H1 (cell line): ENCODE results near the gene WDFY4. TPM values are rescaled to one million over a fixed set of nuclear protein-coding genes. Genes with fewer than 3 reads are reported as not detected.

Experiments used
- CTCF ChIA-PET: fragments of 300-600 bp; sonication (Branson Sonifier 250); formaldehyde crosslinking; loops from one replicate; lab custom pipeline; 2021; ENCODE audit not compliant: partially characterized antibody; lab: Charles Lee
- POLR2A ChIA-PET: fragments of 300-600 bp; sonication (Branson Sonifier 250); formaldehyde crosslinking; loops from one replicate; lab custom pipeline; 2021; ENCODE audit warnings: inconsistent platforms; ENCODE audit not compliant: partially characterized antibody; lab: Charles Lee
- DNase-seq, 2 experiments: peaks; one replicate each; pipeline versions ENCODE4 v3.0.0 to v3.0.0-alpha.2; 2010 to 2022; ENCODE audit warnings: low spot score in 2 of 2, low read depth in 1 of 2, mixed read lengths in 1 of 2
- FAIRE-seq: peaks from 2 replicates; lab custom pipeline; 2011; peaks lifted over from hg19 to GRCh38; lab: Jason Lieb, UNC
- H2AFZ ChIP-seq: 2 replicates; pipeline ENCODE4 v1.8.1; 2012; ENCODE audit warnings: low read length, inconsistent platforms
- H2AK5ac ChIP-seq: 2 replicates; pipeline ENCODE4 v1.6.1; 2013; ENCODE audit warnings: low read depth, low read length
- H2BK120ac ChIP-seq: replicated peaks from 2 replicates; pipeline ENCODE3; 2013; ENCODE audit warnings: low read depth, low read length, inconsistent platforms
- H2BK12ac ChIP-seq: 2 replicates; pipeline ENCODE4 v1.6.1; 2013; ENCODE audit warnings: low read depth, low read length
- H2BK15ac ChIP-seq: 2 replicates; pipeline ENCODE4 v1.6.1; 2013; ENCODE audit warnings: low read length
- H2BK20ac ChIP-seq: 2 replicates; pipeline ENCODE4 v1.6.1; 2013; ENCODE audit warnings: low read length
- H2BK5ac ChIP-seq: 2 replicates; pipeline ENCODE4 v1.6.1; 2013; ENCODE audit warnings: low read depth, low read length
- H3K14ac ChIP-seq: 2 replicates; pipeline ENCODE4 v1.6.1; 2013; ENCODE audit warnings: inconsistent platforms; ENCODE audit not compliant: insufficient read length
- H3K18ac ChIP-seq: 2 replicates; pipeline ENCODE4 v1.6.1; 2013; ENCODE audit warnings: low read length; ENCODE audit errors: extremely low read depth
- H3K23ac ChIP-seq: 2 replicates; pipeline ENCODE4 v1.6.1; 2013; ENCODE audit warnings: inconsistent platforms; ENCODE audit not compliant: insufficient read length
- H3K23me2 ChIP-seq: 2 replicates; pipeline ENCODE4 v1.6.1; 2013; ENCODE audit warnings: low read depth, low read length
- H3K27ac ChIP-seq: 2 replicates; pipeline ENCODE4 v1.6.1; 2011; ENCODE audit warnings: low read depth, low read length, inconsistent platforms
- H3K27me3 ChIP-seq, 4 experiments: replicated peaks in 1 of 4; 1 replicate in 1 of 4; 2 replicates in 3 of 4; pipeline versions ENCODE4 v1.6.1 to v1.8.1; 2011 to 2013; ENCODE audit warnings: low read length in 3 of 4, mild to moderate bottlenecking in 3 of 4, inconsistent platforms in 2 of 4, mixed read lengths in 2 of 4, moderate library complexity in 1 of 4; ENCODE audit not compliant: control insufficient read depth in 3 of 4, insufficient read depth in 3 of 4; ENCODE audit errors: extremely low read depth in 1 of 4
- H3K36me3 ChIP-seq, 4 experiments: 2 replicates each; pipeline versions ENCODE4 v1.6.1 to v1.8.1; 2011 to 2013; ENCODE audit warnings: mild to moderate bottlenecking in 4 of 4, low read length in 3 of 4, moderate library complexity in 2 of 4, control low read depth in 1 of 4, inconsistent platforms in 1 of 4; ENCODE audit not compliant: insufficient read depth in 4 of 4, control insufficient read depth in 2 of 4
- H3K4ac ChIP-seq: replicated peaks from 2 replicates; pipeline ENCODE3; 2013; ENCODE audit warnings: low read length, low read depth, mixed read lengths, inconsistent platforms; ENCODE audit not compliant: insufficient read length
- H3K4me1 ChIP-seq, 4 experiments: replicated peaks in 1 of 4; 1 replicate in 1 of 4; 2 replicates in 3 of 4; pipeline versions ENCODE4 v1.6.1 to v1.8.1; 2011 to 2013; ENCODE audit warnings: low read length in 3 of 4, inconsistent platforms in 2 of 4, mixed read lengths in 1 of 4; ENCODE audit not compliant: insufficient read depth in 4 of 4, control insufficient read depth in 3 of 4
- H3K4me2 ChIP-seq, 2 experiments: 2 replicates each; pipeline versions ENCODE4 v1.6.1 to v1.8.1; 2011 to 2013; ENCODE audit warnings: low read depth in 2 of 2, low read length in 2 of 2, control low read depth in 1 of 2, inconsistent platforms in 1 of 2, mild to moderate bottlenecking in 1 of 2; ENCODE audit not compliant: insufficient read depth in 1 of 2
- H3K4me3 ChIP-seq, 4 experiments: fragments of 200-600, 300-600 bp in 1 of 4; sonication (generic), shearing (Covaris generic), sonication (Bioruptor Twin) in 1 of 4; 2 replicates each; pipeline versions ENCODE4 v1.5.1 to v1.8.1; 2011 to 2016; ENCODE audit warnings: low read length in 4 of 4, low read depth in 3 of 4, control low read depth in 2 of 4, inconsistent platforms in 2 of 4, mild to moderate bottlenecking in 2 of 4, mixed read lengths in 1 of 4, moderate library complexity in 1 of 4; ENCODE audit not compliant: insufficient read depth in 2 of 4; ENCODE audit errors: extremely low read depth in 1 of 4
- H3K56ac ChIP-seq: replicated peaks from 2 replicates; pipeline ENCODE3; 2013; ENCODE audit warnings: low read depth, mild to moderate bottlenecking, mixed read lengths, low read length, inconsistent platforms; ENCODE audit not compliant: insufficient read length
- H3K79me1 ChIP-seq: 2 replicates; pipeline ENCODE4 v1.6.1; 2013; ENCODE audit warnings: low read depth, low read length, control low read depth
- H3K79me2 ChIP-seq, 2 experiments: 2 replicates each; pipeline versions ENCODE4 v1.6.1 to v1.8.1; 2012 to 2013; ENCODE audit warnings: low read length in 2 of 2, mild to moderate bottlenecking in 2 of 2, inconsistent platforms in 1 of 2; ENCODE audit not compliant: insufficient read depth in 2 of 2, control insufficient read depth in 1 of 2
- H3K9ac ChIP-seq, 4 experiments: replicated peaks in 1 of 4; 1 replicate in 1 of 4; 2 replicates in 3 of 4; pipeline versions ENCODE4 v1.6.1 to v1.8.1; 2011 to 2013; ENCODE audit warnings: low read depth in 3 of 4, low read length in 3 of 4, control low read depth in 2 of 4, mild to moderate bottlenecking in 2 of 4, moderate library complexity in 2 of 4, inconsistent platforms in 1 of 4; ENCODE audit errors: extremely low read depth in 1 of 4
- H3K9me3 ChIP-seq, 2 experiments: 2 replicates each; pipeline versions ENCODE4 v1.6.1 to v1.8.1; 2012 to 2013; ENCODE audit warnings: mild to moderate bottlenecking in 2 of 2, moderate library complexity in 2 of 2, control low read depth in 1 of 2, inconsistent platforms in 1 of 2, low read depth in 1 of 2, low read length in 1 of 2, mixed read lengths in 1 of 2; ENCODE audit not compliant: insufficient read depth in 2 of 2
- H4K20me1 ChIP-seq, 2 experiments: replicated peaks in 1 of 2; 2 replicates each; pipeline versions ENCODE3 to v1.8.1; 2011 to 2013; ENCODE audit warnings: inconsistent platforms in 2 of 2, low read length in 2 of 2, mild to moderate bottlenecking in 1 of 2; ENCODE audit not compliant: insufficient read depth in 2 of 2, control insufficient read depth in 1 of 2
- H4K5ac ChIP-seq: 2 replicates; pipeline ENCODE4 v1.6.1; 2013; ENCODE audit warnings: low read length, low read depth, mixed read lengths, inconsistent platforms; ENCODE audit not compliant: insufficient read length
- H4K8ac ChIP-seq: 2 replicates; pipeline ENCODE4 v1.8.0; 2013; ENCODE audit warnings: mild to moderate bottlenecking, moderate library complexity, low read length, inconsistent platforms; ENCODE audit not compliant: insufficient read depth; ENCODE audit errors: extremely low read depth
- H4K91ac ChIP-seq: replicated peaks from 2 replicates; pipeline ENCODE3; 2013; ENCODE audit warnings: low read length, mixed read lengths, inconsistent platforms; ENCODE audit not compliant: insufficient read length
- ATF3 ChIP-seq: IDR thresholded peaks from 2 replicates; pipeline ENCODE4 v1.6.1; 2011; ENCODE audit warnings: low read depth, mild to moderate bottlenecking, low read length; ENCODE audit not compliant: insufficient read depth
- CBX5 ChIP-seq: fragments of 300-800, 300-1000 bp; sonication (generic); IDR thresholded peaks from 2 replicates; pipeline ENCODE4 v1.7.1; 2016; ENCODE audit warnings: antibody characterized with exemption, low read length, low read depth
- CTBP2 ChIP-seq: IDR thresholded peaks from 2 replicates; pipeline ENCODE4 v1.7.0; 2011; ENCODE audit warnings: borderline replicate concordance, mild to moderate bottlenecking, moderate library complexity, mixed read lengths, low read length; ENCODE audit not compliant: insufficient read depth, insufficient read length
- EP300 ChIP-seq, 2 experiments: IDR thresholded peaks; 1 replicate in 1 of 2; 2 replicates in 1 of 2; pipeline ENCODE4 v1.6.1; 2011 to 2012; ENCODE audit warnings: low read depth in 2 of 2, low read length in 2 of 2, mild to moderate bottlenecking in 2 of 2, borderline replicate concordance in 1 of 2, inconsistent platforms in 1 of 2, moderate library complexity in 1 of 2
- GABPA ChIP-seq: IDR thresholded peaks from 2 replicates; pipeline ENCODE4 v1.6.1; 2011; ENCODE audit warnings: mild to moderate bottlenecking, low read length, moderate library complexity, borderline replicate concordance; ENCODE audit not compliant: insufficient read depth
- MAFK ChIP-seq: IDR thresholded peaks from 2 replicates; pipeline ENCODE4 v1.6.1; 2012; ENCODE audit warnings: low read depth, mild to moderate bottlenecking, improper control_type of control experiment, low read length
- NANOG ChIP-seq: IDR thresholded peaks from 2 replicates; pipeline ENCODE4 v1.6.1; 2011; ENCODE audit warnings: low read length, low read depth, mild to moderate bottlenecking, inconsistent platforms; ENCODE audit not compliant: insufficient read depth, poor library complexity, severe bottlenecking
- NRF1 ChIP-seq: IDR thresholded peaks from 2 replicates; pipeline ENCODE4 v1.6.1; 2011; ENCODE audit warnings: mild to moderate bottlenecking, low read depth, low read length, improper control_type of control experiment
- PHF8 ChIP-seq: fragments of 200-600 bp; sonication (generic); conservative IDR thresholded peaks from 2 replicates; pipeline ENCODE4 v1.7.1; 2012; ENCODE audit warnings: low read depth, mild to moderate bottlenecking, inconsistent platforms, low read length, moderate library complexity
- RFX5 ChIP-seq: IDR thresholded peaks from 2 replicates; pipeline ENCODE4 v1.6.1; 2011; ENCODE audit warnings: low read depth, low read length, improper control_type of control experiment, borderline replicate concordance
- SP1 ChIP-seq: IDR thresholded peaks from 2 replicates; pipeline ENCODE4 v1.6.1; 2011; ENCODE audit warnings: low read depth, low read length
- SRF ChIP-seq: IDR thresholded peaks from 2 replicates; pipeline ENCODE4 v1.6.1; 2011; ENCODE audit warnings: mild to moderate bottlenecking, low read depth, low read length, moderate library complexity
- TAF1 ChIP-seq: IDR thresholded peaks from 2 replicates; pipeline ENCODE4 v1.6.1; 2011; ENCODE audit warnings: mild to moderate bottlenecking, low read depth, low read length
- TAF7 ChIP-seq: optimal IDR thresholded peaks from 2 replicates; pipeline ENCODE3; 2011; ENCODE audit warnings: low read depth, mild to moderate bottlenecking, inconsistent platforms, low read length, moderate library complexity, borderline replicate concordance
- YY1 ChIP-seq: IDR thresholded peaks from 2 replicates; pipeline ENCODE4 v1.6.1; 2011; ENCODE audit warnings: low read depth, mild to moderate bottlenecking, low read length
- polyA plus RNA-seq, 7 experiments: library from polyadenylated mRNA; depleted of rRNA in 3 of 7; stranded (reverse) in 5 of 7; unstranded in 2 of 7; fragments of >200 nt in 5 of 7; fragments of 200-250 nt in 2 of 7; gene quantifications; 1 replicate in 5 of 7; 2 replicates in 1 of 7; 4 replicates in 1 of 7; pipeline versions ENCODE4 v1.2.1 to v1.2.3, GENCODE V29; 2011 to 2013; ENCODE audit warnings: missing spikeins in 2 of 7, mixed read lengths in 2 of 7
- total RNA-seq: library from RNA; stranded (reverse); fragmentation: NEBNext Ultra II Directional; extraction: Animal tissue kit (Norgen Biotek cat#: 25700); gene quantifications from 2 replicates; pipeline ENCODE4 v1.2.1, GENCODE V29; 2021

WDFY4 gene
- total and polyA plus RNA-seq, 2 of the 8 experiments (the other 6 are each of a cell fraction or from before 2014, with no cell fraction given) = not detected

GRCh38 chr10:48701941-48702340 is 17.3 kb downstream of the WDFY4 start:
- no peak for DNase-seq
- no peak overlapping the region for H2BK120ac ChIP-seq
- no peak overlapping the region for H3K4ac ChIP-seq
- no peak overlapping the region for H2BK20ac ChIP-seq
- H2AFZ ChIP-seq = no peak overlapping the region
- no peak overlapping the region for H2BK5ac ChIP-seq
- H2AK5ac ChIP-seq = no peak overlapping the region
- ChIA-PET CTCF (interaction anchor here (0.7 to 1.8 kb wide), 3 partner anchors 15 to 149 kb away, joined by 3 to 11 read pairs (median 3); no protein-coding TSS in a partner anchor), POLR2A (no interaction called here)
- H3K27me3 ChIP-seq = no peaks in the 10 kb centered on the region; a peak in 1 of 7 replicates
- H3K14ac ChIP-seq = no peak overlapping the region
- no peak overlapping the region for H2BK15ac ChIP-seq
- H3K79me2 ChIP-seq = no peaks in the 10 kb centered on the region
- H4K91ac ChIP-seq = no peak overlapping the region
- H3K18ac ChIP-seq = no peak overlapping the region
- H3K23me2 ChIP-seq = no peaks in the 10 kb centered on the region
- H2BK12ac ChIP-seq = no peak overlapping the region
- no peak for FAIRE-seq
- no peak overlapping the region for H3K56ac ChIP-seq
- H3K9me3 ChIP-seq = no peaks in the 10 kb centered on the region
- H4K5ac ChIP-seq = no peak overlapping the region
- no peaks in the 10 kb centered on the region for H3K36me3 ChIP-seq
- H3K9ac ChIP-seq = no peak overlapping the region
- H3K4me3 ChIP-seq = no peak overlapping the region
- H3K79me1 ChIP-seq = no peaks in the 10 kb centered on the region
- H3K23ac ChIP-seq = no peak overlapping the region
- H4K20me1 ChIP-seq = no peaks in the 10 kb centered on the region
- no peak overlapping the region for H3K27ac ChIP-seq
- H3K4me2 ChIP-seq = no peak overlapping the region
- no peak overlapping the region for H4K8ac ChIP-seq
- no peaks in the 10 kb centered on the region for H3K4me1 ChIP-seq
- no peak for TF ChIP-seq SRF
- TF ChIP-seq SP1 = no peak
- no peak for TF ChIP-seq YY1
- no peak for TF ChIP-seq CTBP2
- TF ChIP-seq EP300 (IDR thresholded peaks at IDR 0.05; ENCODE audit: borderline replicate concordance in 1 of 2, low read depth in 2 of 2, low read length in 2 of 2) = no peak
- TF ChIP-seq NANOG = no peak
- no peak for TF ChIP-seq RFX5
- no peak for TF ChIP-seq TAF1
- no peak for TF ChIP-seq NRF1
- no peak for TF ChIP-seq CBX5
- TF ChIP-seq GABPA = no peak
- TF ChIP-seq TAF7 = no peak
- no peak for TF ChIP-seq ATF3
- TF ChIP-seq PHF8 = no peak
- no peak for TF ChIP-seq MAFK
